K562 (cell line): Measurements from ENCODE around the gene NFIB. TPM values are rescaled to one million over a fixed set of nuclear protein-coding genes. Genes with fewer than 3 reads are reported as not detected.

ENCODE experiments used
- ATAC-seq: fragments of 200-7000 bp; cut with Tn5 transposase; 3 replicates; pipeline ENCODE4 v1.9.1; 2020; ENCODE audit warnings: moderate library complexity
- BruUV-seq: library from RNA; stranded (reverse); fragments of 400-500 nt; replicated peaks from 2 replicates; lab custom pipeline; 2021; lab: Mats Ljungman, UMichigan
- CTCF ChIA-PET: fragments of 300-600 bp; formaldehyde crosslinking; extraction: SDS; loops from one replicate; lab custom pipeline; 2021; ENCODE audit warnings: low intra/inter-chr PET ratio; lab: Yijun Ruan, JAX
- POLR2A ChIA-PET: fragments of 300-600, 350-650 bp; sonication (Branson Sonifier 250); formaldehyde crosslinking; extraction: SDS; loops from one replicate; lab custom pipeline; 2021; ENCODE audit warnings: antibody characterized with exemption, inconsistent platforms; lab: Yijun Ruan, JAX
- DNase-seq, 4 experiments: peaks; one replicate each; pipeline versions ENCODE4 v3.0.0 to v3.0.0-alpha.2; 2011 to 2018; ENCODE audit warnings: low spot score in 3 of 4, mixed read lengths in 3 of 4; ENCODE audit errors: extremely low read depth in 1 of 4
- FAIRE-seq: peaks from 2 replicates; lab custom pipeline; 2011; peaks lifted over from hg19 to GRCh38; lab: Jason Lieb, UNC
- H2AFZ ChIP-seq: 2 replicates; pipeline ENCODE4 v1.6.0; 2011; ENCODE audit warnings: low read depth, low read length, control low read depth, inconsistent platforms
- H3K27ac ChIP-seq: fragments of 200-600 bp; 3 replicates; pipeline ENCODE4 v1.8.0; 2011; ENCODE audit warnings: low read depth, mild to moderate bottlenecking, control low read depth, inconsistent platforms, low read length, moderate library complexity, mixed read lengths; ENCODE audit errors: extremely low read depth
- H3K27me3 ChIP-seq, 2 experiments: fragments of 300-600 bp in 1 of 2; 2 replicates in 1 of 2; 3 replicates in 1 of 2; pipeline versions ENCODE4 v1.6.0 to v1.8.0; 2011; ENCODE audit warnings: inconsistent platforms in 2 of 2, low read length in 2 of 2, mild to moderate bottlenecking in 1 of 2, mixed read lengths in 1 of 2, moderate library complexity in 1 of 2; ENCODE audit not compliant: control insufficient read depth in 2 of 2, insufficient read depth in 2 of 2
- H3K36me3 ChIP-seq: fragments of 300-600 bp; 3 replicates; pipeline ENCODE4 v1.8.0; 2011; ENCODE audit warnings: mild to moderate bottlenecking, low read length, inconsistent platforms; ENCODE audit not compliant: control insufficient read depth, insufficient read depth
- H3K4me1 ChIP-seq, 2 experiments: fragments of 200-600 bp in 1 of 2; replicated peaks in 1 of 2; 2 replicates in 1 of 2; 3 replicates in 1 of 2; pipeline versions ENCODE4 v1.5.1 to v1.8.0; 2011; ENCODE audit warnings: inconsistent platforms in 2 of 2, low read length in 2 of 2, mild to moderate bottlenecking in 1 of 2, mixed read lengths in 1 of 2, moderate library complexity in 1 of 2; ENCODE audit not compliant: control insufficient read depth in 2 of 2, insufficient read depth in 2 of 2
- H3K4me2 ChIP-seq: 2 replicates; pipeline ENCODE4 v1.6.1; 2011; ENCODE audit warnings: low read length, control low read depth, inconsistent platforms, mixed read lengths; ENCODE audit not compliant: insufficient read depth
- H3K4me3 ChIP-seq: fragments of 200-600 bp; sonication (generic), shearing (Covaris generic); 2 replicates; pipeline ENCODE4 v1.5.1; 2016; ENCODE audit warnings: control low read depth, inconsistent platforms
- H3K79me2 ChIP-seq: fragments of 200-600 bp; 3 replicates; pipeline ENCODE4 v1.8.0; 2011; ENCODE audit warnings: low read length, inconsistent platforms; ENCODE audit not compliant: control insufficient read depth, insufficient read depth
- H3K9ac ChIP-seq, 2 experiments: 2 replicates each; pipeline versions ENCODE4 v1.6.0 to v1.6.1; 2011; ENCODE audit warnings: low read depth in 2 of 2, low read length in 2 of 2, control low read depth in 1 of 2, inconsistent platforms in 1 of 2, mild to moderate bottlenecking in 1 of 2, mixed read lengths in 1 of 2; ENCODE audit not compliant: insufficient read depth in 1 of 2
- H3K9me1 ChIP-seq: one replicate; pipeline ENCODE4 v1.6.0; 2011; ENCODE audit warnings: inconsistent platforms, mild to moderate bottlenecking, low read length, moderate library complexity; ENCODE audit not compliant: control insufficient read depth, insufficient read depth
- H3K9me3 ChIP-seq: replicated peaks from 2 replicates; pipeline ENCODE4 v1.5.1; 2011; ENCODE audit warnings: low read depth, low read length, inconsistent platforms; ENCODE audit not compliant: control insufficient read depth, insufficient read depth
- H4K20me1 ChIP-seq: replicated peaks from 2 replicates; pipeline ENCODE4 v1.6.1; 2011; ENCODE audit warnings: low read length, inconsistent platforms, mixed read lengths; ENCODE audit not compliant: control insufficient read depth, insufficient read depth
- BRD9 ChIP-seq: fragments of 450-650 bp; IDR thresholded peaks from 2 replicates; pipeline ENCODE4 v1.6.1; 2018; ENCODE audit warnings: low read depth; ENCODE audit not compliant: partially characterized antibody
- ERF ChIP-seq: fragments of 450-650 bp; formaldehyde crosslinking; IDR thresholded peaks from 2 replicates; pipeline ENCODE4 v1.4.0; 2020; ENCODE audit warnings: mild to moderate bottlenecking, mixed read lengths
- FOXK1 ChIP-seq: sonication (generic); formaldehyde crosslinking; IDR thresholded peaks from 2 replicates; pipeline ENCODE4 v1.8.0; 2022; ENCODE audit warnings: missing genetic modification reagents, mild to moderate bottlenecking, borderline replicate concordance
- TOE1 ChIP-seq, 2 experiments: fragments of 450-650 bp in 1 of 2; sonication (generic) in 1 of 2; formaldehyde crosslinking in 1 of 2; IDR thresholded peaks; 2 replicates each; pipeline versions ENCODE4 v1.7.1 to v1.8.0; 2016 to 2022; ENCODE audit warnings: borderline replicate concordance in 2 of 2, mild to moderate bottlenecking in 2 of 2, antibody characterized with exemption in 1 of 2, inconsistent platforms in 1 of 2, low read depth in 1 of 2, missing genetic modification reagents in 1 of 2, moderate library complexity in 1 of 2
- ZNF778 ChIP-seq: fragments of 450-650 bp; formaldehyde crosslinking; IDR thresholded peaks from 2 replicates; pipeline ENCODE4 v1.4.0; 2020; ENCODE audit warnings: mild to moderate bottlenecking, moderate library complexity
- WGBS: fragments of 100-300 bp; shearing (Covaris generic); methylation state at CpG from one replicate; pipeline ENCODE4 v1.1.6; 2016; ENCODE audit warnings: low coverage, mixed read lengths; ENCODE audit not compliant: insufficient coverage; ENCODE audit errors: missing lambda C conversion rate; 5-methylcytosine and 5-hydroxymethylcytosine counted together
- in situ Hi-C: fragments of 300-500 bp; cut with MboI; formaldehyde crosslinking; loops from 4 replicates; pipeline ENCODE4 v1.15.0; 2018; ENCODE audit warnings: inconsistent platforms, mixed read lengths
- intact Hi-C: fragments of 100-400 bp; cut with micrococcal nuclease; formaldehyde crosslinking; loops from 2 replicates; pipeline ENCODE4 v1.14.2; 2022
- polyA plus RNA-seq, 8 experiments: library from polyadenylated mRNA; depleted of rRNA in 4 of 8; stranded (reverse) in 5 of 8; unstranded in 3 of 8; fragments of >200 nt; fragmentation: Nextera tagmentation in 2 of 8; fragmentation: Illumina TruSeq in 1 of 8; extraction: Ambion mirVana in 2 of 8; extraction: Trizol in 1 of 8; gene quantifications; 2 replicates each; pipeline versions ENCODE4 v1.2.1 to v1.2.3, GENCODE V29; 2011 to 2014; ENCODE audit warnings: inconsistent platforms in 1 of 8, missing spikeins in 1 of 8
- total RNA-seq, 7 experiments: library from RNA; depleted of rRNA in 6 of 7; stranded (reverse); fragments of >200 nt in 6 of 7; fragmentation: Illumina TruSeq in 2 of 7; extraction: Trizol in 2 of 7; gene quantifications; 2 replicates each; pipeline versions ENCODE4 v1.2.1 to v1.2.3, GENCODE V29; 2011 to 2021; ENCODE audit warnings: low replicate concordance in 1 of 7
- TF ChIP-seq, protein P1 (sequence below): sonication (generic); formaldehyde crosslinking; IDR thresholded peaks from 2 replicates; pipeline ENCODE4 v1.9.0; 2022; ENCODE audit warnings: mild to moderate bottlenecking, missing genetic modification reagents

The NFIB gene
- total and polyA plus RNA-seq, 9 of the 15 experiments (the other 6 are each of a cell fraction or from before 2014, with no cell fraction given), result 1.2 to 3.3 (median 1.9) TPM

DNA sequence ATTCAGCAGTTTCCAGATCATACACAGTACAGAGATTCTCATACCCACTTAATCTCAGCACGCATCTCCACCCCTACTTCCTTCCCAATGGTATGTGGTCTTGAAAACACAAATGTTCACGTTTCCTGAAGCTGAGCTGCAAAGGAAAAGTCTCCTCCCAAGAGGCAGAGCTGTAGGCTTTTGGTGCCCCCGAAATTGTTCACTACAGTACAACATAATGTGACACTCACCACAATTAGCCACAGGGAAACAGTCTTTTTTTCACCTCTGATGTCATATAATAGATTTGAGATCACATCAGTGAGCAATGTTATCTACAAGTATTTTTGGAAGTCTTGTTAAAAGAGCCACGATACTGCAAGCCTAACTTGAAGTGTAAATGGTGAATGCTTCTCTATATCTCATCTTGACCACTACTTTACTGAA, 40.2 kb downstream of the NFIB start:
- in situ Hi-C loops (no loop called here), intact Hi-C loops (no loop called here)
- H3K79me2 ChIP-seq, result no peaks in the 10 kb centered on the region
- no peak overlapping the region for H3K27ac ChIP-seq
- FAIRE-seq, result no peak
- 11% methylated on average over 4 of the region's 4 CpGs for WGBS
- H3K4me2 ChIP-seq, result no peak overlapping the region
- no peak overlapping the region for H3K4me3 ChIP-seq
- no peak for DNase-seq
- H3K36me3 ChIP-seq, result no peaks in the 10 kb centered on the region
- H3K9ac ChIP-seq, result no peak overlapping the region
- ChIA-PET POLR2A (interaction anchor here (0.6 kb wide), 1 partner anchor 42 kb away, joined by 3 read pairs; no protein-coding TSS in a partner anchor), CTCF (no interaction called here)
- H3K27me3 ChIP-seq, result no peaks in the 10 kb centered on the region
- H3K9me1 ChIP-seq, result no peaks in the 10 kb centered on the region
- TF ChIP-seq ZNF778, result no peak
- no peaks in the 10 kb centered on the region for H4K20me1 ChIP-seq
- no peak overlapping the region for H2AFZ ChIP-seq
- H3K4me1 ChIP-seq, result peaks cover 0 to 3% of the 10 kb centered on the region in 2 experiments; a peak in 1 of 5 replicates
- H3K9me3 ChIP-seq, result no peaks in the 10 kb centered on the region
- no TSS peak for BruUV-seq
- ATAC-seq, result no peak

DNA sequence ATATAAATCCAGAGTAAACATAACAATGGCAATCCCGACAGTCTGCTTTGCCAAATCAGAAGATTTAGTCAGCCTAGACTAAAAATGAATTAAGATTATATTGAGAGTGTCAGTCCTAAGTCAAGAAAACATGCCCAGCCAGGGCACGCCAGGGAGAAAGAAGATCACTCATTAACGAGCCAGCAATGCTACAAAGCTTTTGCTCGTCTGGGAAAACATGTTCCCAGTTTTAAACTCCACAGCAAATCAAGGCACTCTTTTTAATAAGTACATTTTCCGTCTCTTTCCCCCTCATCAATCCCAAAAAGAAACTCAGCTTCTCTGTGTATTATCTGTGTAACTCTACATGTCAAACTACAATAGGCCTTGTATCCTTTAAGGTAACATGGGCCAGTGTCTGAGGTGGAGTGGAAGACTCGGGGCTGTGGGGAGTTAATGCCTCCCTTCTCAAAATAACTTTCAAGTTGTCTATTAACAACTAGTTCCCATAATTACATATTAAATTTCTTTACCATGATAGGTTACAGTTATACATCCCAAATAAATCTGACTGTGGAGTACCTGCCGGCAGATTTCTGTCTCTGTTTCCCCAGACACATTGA, 40.9 kb downstream of the NFIB start:
- DNase-seq (no peak), ATAC-seq (no peak), FAIRE-seq (no peak)
- ChIA-PET POLR2A (interaction anchor here (0.6 kb wide), 1 partner anchor 42 kb away, joined by 3 read pairs; no protein-coding TSS in a partner anchor), CTCF (no interaction called here)
- intact Hi-C loops (no loop called here), in situ Hi-C loops (no loop called here)
- H4K20me1 ChIP-seq, result no peaks in the 10 kb centered on the region
- H3K9me3 ChIP-seq, result no peaks in the 10 kb centered on the region
- H3K27me3 ChIP-seq, result no peaks in the 10 kb centered on the region
- no peaks in the 10 kb centered on the region for H3K36me3 ChIP-seq
- no peak overlapping the region for H3K4me3 ChIP-seq
- no peaks in the 10 kb centered on the region for H3K9me1 ChIP-seq
- BruUV-seq, result no TSS peak
- 23% methylated on average over 7 of the region's 7 CpGs for WGBS
- TF ChIP-seq FOXK1 (CRISPR knock-in tag) (no peak), TOE1 (IDR thresholded peaks at IDR 0.05; ENCODE audit: borderline replicate concordance) (no peak), TOE1 (CRISPR knock-in tag; IDR thresholded peaks at IDR 0.05; ENCODE audit: borderline replicate concordance, low read depth) (no peak), ERF (CRISPR knock-in tag) (no peak), BRD9 (no peak)
- TF ChIP-seq, protein P1, sequence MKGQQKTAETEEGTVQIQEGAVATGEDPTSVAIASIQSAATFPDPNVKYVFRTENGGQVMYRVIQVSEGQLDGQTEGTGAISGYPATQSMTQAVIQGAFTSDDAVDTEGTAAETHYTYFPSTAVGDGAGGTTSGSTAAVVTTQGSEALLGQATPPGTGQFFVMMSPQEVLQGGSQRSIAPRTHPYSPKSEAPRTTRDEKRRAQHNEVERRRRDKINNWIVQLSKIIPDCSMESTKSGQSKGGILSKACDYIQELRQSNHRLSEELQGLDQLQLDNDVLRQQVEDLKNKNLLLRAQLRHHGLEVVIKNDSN (CRISPR knock-in tag), result no peak
- peaks cover 0 to 3% of the 10 kb centered on the region in 2 experiments; a peak in 1 of 5 replicates for H3K4me1 ChIP-seq
- H2AFZ ChIP-seq, result no peak overlapping the region
- no peak overlapping the region for H3K9ac ChIP-seq
- no peak overlapping the region for H3K4me2 ChIP-seq
- H3K79me2 ChIP-seq, result no peaks in the 10 kb centered on the region
- H3K27ac ChIP-seq, result no peak overlapping the region
